Type B pancreatic cell (in vitro differentiated cells): ENCODE data around the gene R3HDM1. TPM values are rescaled to one million over a fixed set of nuclear protein-coding genes. Genes with fewer than 3 reads are reported as not detected.
"Not testable (repeated sequence)": the region's sequence is repeated elsewhere in the genome, so short reads cannot be mapped to it uniquely, and the experiment has no call there.

Experiments
- DNase-seq: peaks from one replicate; pipeline ENCODE4 v3.0.0; 2021; ENCODE audit warnings: mixed read lengths; ENCODE audit not compliant: unreplicated experiment; ENCODE audit errors: extremely low spot score
- H3K27ac Mint-ChIP-seq: 2 replicates; pipeline ENCODE4 v1.8.0; 2021; ENCODE audit warnings: mild to moderate bottlenecking, mixed read lengths
- H3K27me3 Mint-ChIP-seq: 2 replicates; pipeline ENCODE4 v1.8.0; 2021; ENCODE audit warnings: mixed read lengths
- H3K36me3 Mint-ChIP-seq: 2 replicates; pipeline ENCODE4 v1.8.0; 2021; ENCODE audit warnings: mixed read lengths
- H3K4me1 Mint-ChIP-seq: one replicate; pipeline ENCODE4 v1.8.0; 2021; ENCODE audit warnings: mixed read lengths; ENCODE audit not compliant: unreplicated experiment
- H3K4me3 Mint-ChIP-seq: 2 replicates; pipeline ENCODE4 v1.8.0; 2021; ENCODE audit warnings: mild to moderate bottlenecking, mixed read lengths
- H3K9me3 Mint-ChIP-seq: 2 replicates; pipeline ENCODE4 v1.8.0; 2021; ENCODE audit warnings: mixed read lengths
- CTCF ChIP-seq: fragments of 200-600 bp; sonication (generic); conservative IDR thresholded peaks from 2 replicates; pipeline ENCODE4 v1.5.0; 2021; ENCODE audit warnings: antibody characterized with exemption, mild to moderate bottlenecking
- total RNA-seq: library from RNA; stranded (reverse); gene quantifications from 2 replicates; pipeline ENCODE4 v1.2.1, GENCODE V29; 2021; ENCODE audit warnings: low replicate concordance

R3HDM1 gene
- total RNA-seq, 1 donor from 2014 or later = 47.5 TPM

GRCh38 chr2:135701442-135701841, 170.2 kb downstream of the R3HDM1 start:
- no peak overlapping the region for H3K4me3 Mint-ChIP-seq
- H3K27ac Mint-ChIP-seq = no peak overlapping the region
- H3K36me3 Mint-ChIP-seq = no peaks in the 10 kb centered on the region
- no peak for TF ChIP-seq CTCF
- H3K9me3 Mint-ChIP-seq = no peaks in the 10 kb centered on the region
- no peak for DNase-seq
- no peaks in the 10 kb centered on the region for H3K27me3 Mint-ChIP-seq
- no peaks in the 10 kb centered on the region for H3K4me1 Mint-ChIP-seq

- Mint-ChIP-seq H3K4me1 (no peaks in the 10 kb centered on the region), H3K4me3 (no peak overlapping the region), H3K36me3 (no peaks in the 10 kb centered on the region), H3K27me3 (no peaks in the 10 kb centered on the region), H3K9me3 (no peaks in the 10 kb centered on the region), H3K27ac (no peak overlapping the region)
- no peak for DNase-seq
- no peak for TF ChIP-seq CTCF
Observed at GRCh38 chr2:135703300-135703699, 172.0 kb downstream of the R3HDM1 start.

- not testable (repeated sequence) for H3K4me3 Mint-ChIP-seq, H3K9me3 Mint-ChIP-seq, DNase-seq, H3K27me3 Mint-ChIP-seq, H3K27ac Mint-ChIP-seq, H3K36me3 Mint-ChIP-seq, H3K4me1 Mint-ChIP-seq
Observed at GRCh38 chr2:135704075-135704474, 172.8 kb downstream of the R3HDM1 start.

- TF ChIP-seq CTCF = no peak
- H3K4me1 Mint-ChIP-seq = peaks cover 5% of the 10 kb centered on the region
- H3K36me3 Mint-ChIP-seq = peaks cover 4% of the 10 kb centered on the region
- no peaks in the 10 kb centered on the region for H3K27me3 Mint-ChIP-seq
- no peak overlapping the region for H3K4me3 Mint-ChIP-seq
- DNase-seq = no peak
- H3K27ac Mint-ChIP-seq = no peak overlapping the region
- no peaks in the 10 kb centered on the region for H3K9me3 Mint-ChIP-seq
Observed at GRCh38 chr2:135708159-135708558, 176.9 kb downstream of the R3HDM1 start.

- peak; percentile 98 for TF ChIP-seq CTCF
- H3K27ac Mint-ChIP-seq = no peak overlapping the region
- H3K9me3 Mint-ChIP-seq = no peaks in the 10 kb centered on the region
- DNase-seq = no peak
- no peak overlapping the region for H3K4me3 Mint-ChIP-seq
- peaks cover 4% of the 10 kb centered on the region for H3K36me3 Mint-ChIP-seq
- H3K27me3 Mint-ChIP-seq = no peaks in the 10 kb centered on the region
- peaks cover 5% of the 10 kb centered on the region for H3K4me1 Mint-ChIP-seq
Observed at GRCh38 chr2:135709992-135710391, 178.7 kb downstream of the R3HDM1 start.

- H3K4me1 Mint-ChIP-seq, H3K27ac Mint-ChIP-seq, H3K27me3 Mint-ChIP-seq, H3K9me3 Mint-ChIP-seq, DNase-seq, H3K4me3 Mint-ChIP-seq: not testable (repeated sequence)
- H3K36me3 Mint-ChIP-seq = peaks cover 16% of the 10 kb centered on the region
Observed at GRCh38 chr2:135715086-135715485, 183.8 kb downstream of the R3HDM1 start.

- TF ChIP-seq CTCF = no peak
- no peak overlapping the region for H3K4me3 Mint-ChIP-seq
- H3K27ac Mint-ChIP-seq = no peak overlapping the region
- H3K27me3 Mint-ChIP-seq = no peaks in the 10 kb centered on the region
- H3K4me1 Mint-ChIP-seq = peaks cover 8% of the 10 kb centered on the region
- H3K9me3 Mint-ChIP-seq = no peaks in the 10 kb centered on the region
- peaks cover 14% of the 10 kb centered on the region for H3K36me3 Mint-ChIP-seq
- no peak for DNase-seq
Observed at GRCh38 chr2:135728064-135728743, 196.9 kb downstream of the R3HDM1 start.
